Measurements from ENCODE around the gene NKAIN2. TPM values are rescaled to one million over a fixed set of nuclear protein-coding genes. Genes with fewer than 3 reads are reported as not detected.
A peak's percentile ranks its signal among the peaks of the same experiment; 100 is the strongest.

Gene NKAIN2
- total and polyA plus RNA-seq, 2 experiments from 2014 or later: 0.22 TPM; not detected in 1

DNA sequence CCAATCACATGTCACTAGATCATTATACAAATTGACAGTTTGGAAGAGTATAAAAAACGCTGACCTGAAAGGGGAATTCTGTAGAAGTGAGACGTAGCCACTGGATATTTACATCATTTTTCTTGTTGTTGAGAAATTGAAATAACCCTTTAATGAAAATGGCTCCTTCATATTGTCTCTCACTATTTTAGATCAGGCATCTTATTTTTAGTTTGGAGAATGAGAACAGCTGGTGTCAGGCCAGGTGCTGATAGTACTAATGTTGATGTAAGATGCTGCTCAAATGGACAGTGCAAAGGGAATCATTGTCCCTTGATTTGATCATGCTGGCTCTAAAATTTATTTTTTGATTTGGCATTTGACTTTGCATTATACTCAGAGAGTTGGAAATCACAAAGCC lies 17.4 kb downstream of the NKAIN2 start:
- Histone ChIP-seq H3K36me3 (no peaks in the 10 kb centered on the region), H3K4me1 (ENCODE audit: low read depth) (peaks cover 9% of the 10 kb centered on the region), H3K27ac (no peak overlapping the region), H3K4me3 (no peak overlapping the region), H3K27me3 (peaks cover 79% of the 10 kb centered on the region), H3K9me3 (ENCODE audit: low read depth) (no peaks in the 10 kb centered on the region)
- TF ChIP-seq, protein P1, sequence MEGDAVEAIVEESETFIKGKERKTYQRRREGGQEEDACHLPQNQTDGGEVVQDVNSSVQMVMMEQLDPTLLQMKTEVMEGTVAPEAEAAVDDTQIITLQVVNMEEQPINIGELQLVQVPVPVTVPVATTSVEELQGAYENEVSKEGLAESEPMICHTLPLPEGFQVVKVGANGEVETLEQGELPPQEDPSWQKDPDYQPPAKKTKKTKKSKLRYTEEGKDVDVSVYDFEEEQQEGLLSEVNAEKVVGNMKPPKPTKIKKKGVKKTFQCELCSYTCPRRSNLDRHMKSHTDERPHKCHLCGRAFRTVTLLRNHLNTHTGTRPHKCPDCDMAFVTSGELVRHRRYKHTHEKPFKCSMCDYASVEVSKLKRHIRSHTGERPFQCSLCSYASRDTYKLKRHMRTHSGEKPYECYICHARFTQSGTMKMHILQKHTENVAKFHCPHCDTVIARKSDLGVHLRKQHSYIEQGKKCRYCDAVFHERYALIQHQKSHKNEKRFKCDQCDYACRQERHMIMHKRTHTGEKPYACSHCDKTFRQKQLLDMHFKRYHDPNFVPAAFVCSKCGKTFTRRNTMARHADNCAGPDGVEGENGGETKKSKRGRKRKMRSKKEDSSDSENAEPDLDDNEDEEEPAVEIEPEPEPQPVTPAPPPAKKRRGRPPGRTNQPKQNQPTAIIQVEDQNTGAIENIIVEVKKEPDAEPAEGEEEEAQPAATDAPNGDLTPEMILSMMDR (IDR thresholded peaks at IDR 0.05; ENCODE audit: low read depth, low read length): no peak
- DNase-seq (ENCODE audit: low read depth in 1 of 2, low spot score in 1 of 2): no peak

DNA sequence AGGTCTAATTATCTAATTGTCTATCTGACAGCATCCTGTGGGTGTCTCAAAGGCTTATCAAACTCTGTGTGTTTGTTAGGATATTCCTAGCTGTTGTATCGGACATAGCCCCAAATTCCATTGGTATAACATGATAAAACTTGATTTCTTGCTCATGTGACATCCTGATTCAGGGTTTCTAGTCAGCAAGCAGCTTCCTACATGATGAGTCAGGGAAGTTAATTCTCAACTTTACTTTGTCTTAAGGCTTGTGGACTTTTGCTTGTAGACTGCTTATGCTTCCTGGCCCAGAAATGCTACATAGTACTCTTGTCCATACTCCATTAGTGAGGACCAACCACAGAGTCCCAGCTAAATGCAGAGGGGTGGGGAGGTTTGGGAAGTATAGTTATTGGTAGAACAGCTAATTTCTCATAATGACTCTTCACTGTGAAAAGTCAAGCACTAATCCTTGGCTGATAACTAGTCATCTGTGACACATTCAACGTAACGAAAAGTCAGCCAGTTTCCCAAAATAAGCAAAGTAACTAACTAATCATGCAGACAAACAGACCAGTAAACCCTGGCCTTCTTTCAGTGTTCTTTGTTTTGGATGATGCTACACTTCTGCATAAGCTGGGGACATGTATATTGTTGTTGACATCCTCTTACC lies 25.8 kb downstream of the NKAIN2 start:
- Histone ChIP-seq H3K27ac (no peak overlapping the region), H3K4me3 (no peak overlapping the region), H3K9me3 (ENCODE audit: low read depth) (no peaks in the 10 kb centered on the region), H3K27me3 (peaks cover 84% of the 10 kb centered on the region), H3K4me1 (ENCODE audit: low read depth) (no peaks in the 10 kb centered on the region), H3K36me3 (no peaks in the 10 kb centered on the region)
- TF ChIP-seq, protein P1 (IDR thresholded peaks at IDR 0.05; ENCODE audit: low read depth, low read length): no peak
- DNase-seq (ENCODE audit: low read depth in 1 of 2, low spot score in 1 of 2): peak in 1 of 2 donors; percentile 63

DNA sequence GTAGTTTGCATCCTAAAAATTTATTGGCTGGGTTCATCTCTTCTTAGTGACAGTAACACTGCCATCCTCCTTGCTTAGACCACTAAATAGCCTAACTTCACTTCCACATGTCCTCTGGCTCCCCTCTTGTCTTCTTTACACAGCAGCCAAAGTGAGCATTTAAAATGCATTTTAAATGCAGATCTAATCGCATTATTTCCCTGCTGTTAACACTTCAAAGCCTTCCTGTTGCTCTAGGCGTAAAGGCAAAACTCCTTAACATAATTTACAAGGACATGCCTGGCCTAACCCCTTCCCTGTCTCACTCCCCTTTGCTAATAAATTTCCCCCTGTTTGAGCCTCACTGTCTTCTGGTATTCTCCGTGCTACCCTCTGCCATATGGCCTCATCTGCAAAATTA lies 26.5 kb downstream of the NKAIN2 start:
- peak in 1 of 2 donors; percentile 0 for DNase-seq (ENCODE audit: low read depth in 1 of 2, low spot score in 1 of 2)
- peaks cover 87% of the 10 kb centered on the region for H3K27me3 ChIP-seq

DNA sequence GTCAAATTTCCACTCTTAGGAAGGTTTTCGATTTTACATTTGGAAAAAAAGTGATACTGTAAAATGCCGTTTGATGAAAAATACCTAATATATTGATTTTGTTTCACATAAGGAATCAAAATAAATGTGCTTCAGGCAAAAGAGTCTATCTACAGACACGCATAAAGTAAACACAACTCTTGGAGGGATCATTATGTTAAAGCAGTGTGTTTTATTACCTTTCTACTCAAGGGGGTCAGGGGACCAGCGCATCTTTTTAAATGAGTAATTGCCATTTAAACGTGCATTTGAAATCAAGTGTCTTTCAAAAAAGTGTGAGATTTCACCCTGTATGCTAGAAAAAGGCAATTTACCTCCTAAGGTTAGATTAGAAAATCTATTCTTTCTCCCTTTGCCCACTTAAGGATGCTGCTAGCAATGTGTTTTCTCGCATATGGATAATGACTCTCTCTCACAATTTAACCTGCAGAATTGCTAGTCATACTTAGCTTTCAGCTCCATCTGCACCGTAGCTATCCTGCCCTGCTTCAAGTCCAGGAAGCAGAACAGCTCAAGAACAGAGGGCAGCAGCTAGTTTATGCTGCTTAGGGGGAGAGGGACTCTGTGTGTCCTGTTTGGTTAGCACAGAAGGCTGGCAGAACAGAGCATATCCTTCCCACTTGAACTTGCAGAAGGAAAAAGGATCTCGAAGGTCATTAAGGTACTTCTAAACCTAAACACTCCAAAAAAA lies 35.0 kb downstream of the NKAIN2 start:
- DNase-seq (ENCODE audit: low read depth in 1 of 2, low spot score in 1 of 2): peak in 1 of 2 donors; percentile 7
- TF ChIP-seq, protein P1 (IDR thresholded peaks at IDR 0.05; ENCODE audit: low read depth, low read length): no peak
- H3K36me3 ChIP-seq: no peaks in the 10 kb centered on the region
- no peak overlapping the region for H3K27ac ChIP-seq
- no peaks in the 10 kb centered on the region for H3K9me3 ChIP-seq (ENCODE audit: low read depth)
- no peaks in the 10 kb centered on the region for H3K4me1 ChIP-seq (ENCODE audit: low read depth)
- peaks cover 59% of the 10 kb centered on the region for H3K27me3 ChIP-seq
- H3K4me3 ChIP-seq: no peak overlapping the region

More for the DNA sequence above, 26.5 kb downstream of the NKAIN2 start:
- Histone ChIP-seq H3K4me1 (ENCODE audit: low read depth) (no peaks in the 10 kb centered on the region), H3K4me3 (no peak overlapping the region), H3K27ac (no peak overlapping the region), H3K9me3 (ENCODE audit: low read depth) (no peaks in the 10 kb centered on the region), H3K36me3 (no peaks in the 10 kb centered on the region)
- TF ChIP-seq, protein P1 (IDR thresholded peaks at IDR 0.05; ENCODE audit: low read depth, low read length): no peak

DNA sequence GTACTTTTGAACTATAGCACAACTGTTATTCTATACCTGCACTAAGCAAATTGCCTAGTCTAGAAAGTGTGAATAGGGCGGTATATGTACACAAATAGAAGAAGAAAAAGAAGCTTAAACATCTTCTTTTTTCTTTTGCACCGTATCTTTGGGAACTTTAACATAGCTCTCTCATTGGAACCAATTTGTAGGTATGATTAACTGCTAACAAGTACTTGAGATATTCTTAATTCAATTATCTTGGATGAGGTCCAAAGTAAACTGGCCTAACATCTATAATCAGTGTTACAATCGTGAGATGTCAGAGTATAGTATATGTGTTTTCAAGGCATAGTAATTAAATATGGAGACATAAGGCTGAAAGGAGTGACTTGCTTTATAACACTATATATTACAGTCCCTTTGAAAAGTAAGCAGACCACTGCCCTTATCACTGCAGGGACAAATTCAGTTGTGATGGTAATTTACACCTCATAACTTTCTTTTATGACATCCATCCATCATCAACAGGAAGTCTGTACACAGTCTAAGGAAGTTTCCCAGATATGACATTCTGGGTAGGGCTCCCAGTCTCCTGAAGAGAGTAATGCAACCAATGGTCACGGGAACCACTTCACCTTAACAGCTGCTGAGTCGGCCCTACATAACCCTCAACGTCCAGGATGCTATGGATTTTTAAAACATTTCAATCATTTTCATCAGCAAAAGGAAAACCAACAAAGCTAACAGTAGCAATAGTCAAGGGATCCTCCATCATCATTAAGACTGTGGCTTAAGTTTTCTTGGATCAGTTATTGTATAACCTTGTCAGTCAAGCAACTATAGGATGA lies 37.6 kb downstream of the NKAIN2 start:
- TF ChIP-seq, protein P1 (IDR thresholded peaks at IDR 0.05; ENCODE audit: low read depth, low read length): no peak
- no peak overlapping the region for H3K4me3 ChIP-seq
- no peaks in the 10 kb centered on the region for H3K36me3 ChIP-seq
- no peak overlapping the region for H3K27ac ChIP-seq
- H3K4me1 ChIP-seq (ENCODE audit: low read depth): no peaks in the 10 kb centered on the region
- peaks cover 36% of the 10 kb centered on the region for H3K27me3 ChIP-seq
- no peak for DNase-seq (ENCODE audit: low read depth in 1 of 2, low spot score in 1 of 2)
- peaks cover 2% of the 10 kb centered on the region for H3K9me3 ChIP-seq (ENCODE audit: low read depth)

All from cardiac muscle cell (in vitro differentiated cells and primary cell).